Activated T-cell treated with anti-CD3 and anti-CD28 coated beads, Interleukin-2, amount 50 U/mL, for 1 hour (primary cell): ENCODE data around the gene DNMT3A.

Experiments used
- DNase-seq: peaks from one replicate; pipeline ENCODE4 v3.0.0-alpha.2; 2020

Gene DNMT3A

DNA sequence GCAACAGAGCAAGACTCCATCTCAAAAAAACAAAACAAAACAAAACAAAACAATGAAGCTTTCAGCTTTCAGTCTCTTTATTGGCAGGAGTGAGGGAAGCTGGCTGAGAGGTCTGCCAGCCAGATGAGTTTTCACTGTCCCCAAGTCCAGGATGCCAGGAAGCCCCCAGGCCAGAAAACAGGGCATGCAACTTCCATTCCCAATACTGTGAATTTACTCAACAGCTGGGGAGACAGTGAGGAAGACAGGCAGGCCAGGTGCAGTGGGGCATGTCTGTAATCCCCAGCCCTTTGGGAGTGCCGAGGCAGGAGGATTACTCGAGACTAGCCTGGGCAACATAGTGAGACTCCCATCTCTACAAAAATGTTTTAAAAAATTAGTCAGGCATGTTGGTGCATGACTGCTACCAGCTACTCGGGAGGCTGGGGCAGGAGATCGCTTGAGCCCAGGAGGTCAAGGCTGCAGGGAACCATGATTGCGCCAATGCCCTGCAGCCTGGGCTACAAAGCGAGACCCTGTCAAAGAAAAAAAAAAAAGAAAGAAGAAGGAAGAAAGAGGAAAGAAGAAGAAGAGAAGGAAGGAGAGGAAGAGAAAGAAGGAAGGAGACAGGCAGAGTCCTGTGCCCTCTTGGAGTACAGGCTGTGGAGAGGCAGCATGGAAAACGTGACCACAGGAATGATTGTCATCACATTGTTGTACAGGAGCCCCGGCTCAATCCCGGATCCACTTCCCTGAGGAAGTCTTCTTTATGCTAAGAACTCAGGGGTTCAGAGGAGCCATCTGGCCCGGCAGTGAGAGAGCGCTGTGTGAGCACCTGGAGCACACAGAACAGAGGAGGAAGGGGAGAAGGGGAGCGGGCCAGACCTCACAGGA, 144.2 kb downstream of the DNMT3A start:
- DNase-seq = no peak

GRCh38 chr2:25194576-25195122, 147.1 kb downstream of the DNMT3A start:
- no peak for DNase-seq

DNA sequence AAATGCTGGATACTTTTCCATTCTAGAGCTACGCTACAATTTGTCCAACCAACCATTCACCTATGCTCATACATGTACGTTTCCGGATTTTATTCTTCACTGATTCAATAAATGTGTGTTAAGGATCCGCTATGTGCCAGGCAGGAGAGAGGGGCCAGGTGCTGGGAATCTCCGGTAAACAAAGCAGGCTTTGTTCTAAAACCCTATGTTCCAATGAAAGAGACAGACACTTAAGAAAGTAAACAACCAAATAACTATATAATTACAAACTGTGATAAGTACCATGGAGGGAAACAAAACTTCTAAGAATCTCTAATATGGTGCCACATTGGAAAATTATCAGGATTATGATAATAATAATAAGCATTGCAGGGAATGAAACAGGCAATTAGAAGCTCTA, 151.2 kb downstream of the DNMT3A start:
- no peak for DNase-seq

DNA sequence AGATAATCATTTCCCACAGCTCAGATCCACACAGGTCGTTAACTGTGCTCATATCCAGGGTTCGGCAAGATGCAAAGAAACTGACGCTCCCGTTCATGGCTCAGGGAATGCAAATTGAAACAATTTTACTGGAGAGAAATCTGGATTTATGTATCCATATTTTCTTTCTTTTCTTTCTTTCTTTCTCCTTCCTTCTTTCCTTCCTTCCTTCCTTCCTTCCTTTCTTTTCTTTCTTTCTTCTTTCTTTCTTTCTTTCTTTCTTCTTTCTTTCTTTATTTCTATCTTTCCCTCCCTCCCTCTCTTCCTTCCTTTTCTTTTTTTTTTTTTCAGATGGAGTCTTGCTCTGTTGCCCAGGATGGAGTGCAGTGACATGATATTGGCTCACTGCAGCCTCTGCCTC, 153.3 kb downstream of the DNMT3A start:
- no peak for DNase-seq

DNA sequence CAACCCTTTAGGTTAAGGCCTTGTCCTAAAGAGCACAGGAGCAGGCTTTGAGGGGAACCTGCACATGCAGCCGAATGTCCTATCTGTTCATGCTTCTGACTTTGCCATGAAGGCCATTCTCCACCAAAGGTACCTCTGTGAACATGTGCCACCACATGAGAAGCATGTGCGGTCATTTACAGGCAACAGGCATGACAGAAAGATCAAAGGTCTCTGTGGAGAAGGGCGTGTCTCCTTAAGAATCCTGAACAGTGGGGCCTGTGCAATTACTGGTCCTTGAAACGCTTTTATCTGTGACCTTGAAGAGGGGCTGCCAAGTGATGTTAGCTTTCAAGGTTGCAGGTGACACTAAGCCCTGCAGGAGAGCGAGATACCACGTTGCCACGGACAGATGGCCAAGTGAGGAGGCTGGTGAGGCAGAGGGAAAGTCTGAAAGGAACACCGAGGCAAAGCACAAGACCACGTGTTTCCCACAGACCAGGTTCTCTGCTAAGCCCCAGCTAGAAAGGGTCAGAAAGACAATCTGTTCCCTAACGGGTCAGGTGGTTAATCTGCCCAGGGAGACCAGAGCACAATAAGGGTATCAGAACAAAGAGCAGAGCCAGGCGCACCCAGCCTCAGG, 153.9 kb downstream of the DNMT3A start:
- DNase-seq = no peak

DNA sequence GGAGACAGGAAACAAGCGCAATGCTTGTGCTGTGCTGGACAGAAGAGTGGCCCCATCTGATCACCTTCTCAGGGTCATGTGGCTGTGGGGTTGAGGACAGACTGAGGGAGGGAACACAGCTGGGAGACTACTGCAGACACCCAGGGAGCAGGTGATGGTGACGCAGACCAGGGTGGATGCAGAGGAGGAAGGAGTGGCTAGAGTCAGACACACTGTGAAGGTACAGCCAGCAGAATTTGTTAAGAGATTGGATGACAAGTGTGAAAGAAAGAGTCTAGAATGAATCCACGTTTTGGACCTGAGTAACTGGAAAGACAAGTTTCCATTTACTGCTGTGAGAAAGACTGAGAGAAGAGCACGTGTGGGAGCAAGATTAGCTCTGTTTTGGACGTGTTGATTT, 157.5 kb downstream of the DNMT3A start:
- no peak for DNase-seq

GRCh38 chr2:25178976-25179375, 162.7 kb downstream of the DNMT3A start:
- DNase-seq = no peak
